NCI-H2196 treated with DMSO at 0.1 percent for 48 hours (cell line): ENCODE data around the gene NT5DC2.

Experiments
- DNase-seq: peaks from one replicate; lab custom pipeline; 2025; ENCODE audit not compliant: unreplicated experiment; lab: John Stamatoyannopoulos, UW

NT5DC2 gene

GRCh38 chr3:52490035-52490938 is 43.4 kb downstream of the NT5DC2 start:
- DNase-seq: no peak

DNA sequence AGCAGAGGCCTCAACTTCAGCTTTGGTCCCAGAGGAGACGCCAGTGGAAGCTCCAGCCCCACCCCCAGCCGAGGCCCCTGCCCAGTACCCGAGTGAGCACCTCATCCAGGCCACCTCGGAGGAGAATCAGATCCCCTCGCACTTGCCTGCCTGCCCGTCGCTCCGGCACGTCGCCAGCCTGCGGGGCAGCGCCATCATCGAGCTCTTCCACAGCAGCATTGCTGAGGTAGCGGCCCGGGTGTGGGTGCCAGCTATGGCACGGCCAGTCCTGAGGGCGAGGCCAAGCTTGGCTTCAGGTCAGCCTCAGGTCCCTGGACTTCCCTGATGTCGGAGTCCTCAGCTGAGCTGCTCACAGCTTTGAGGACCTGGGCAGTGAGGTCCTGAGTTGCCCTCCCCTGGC is 44.2 kb downstream of the NT5DC2 start:
- no peak for DNase-seq

- DNase-seq: no peak
Measured at GRCh38 chr3:52488746-52489145, 44.9 kb downstream of the NT5DC2 start.

DNA sequence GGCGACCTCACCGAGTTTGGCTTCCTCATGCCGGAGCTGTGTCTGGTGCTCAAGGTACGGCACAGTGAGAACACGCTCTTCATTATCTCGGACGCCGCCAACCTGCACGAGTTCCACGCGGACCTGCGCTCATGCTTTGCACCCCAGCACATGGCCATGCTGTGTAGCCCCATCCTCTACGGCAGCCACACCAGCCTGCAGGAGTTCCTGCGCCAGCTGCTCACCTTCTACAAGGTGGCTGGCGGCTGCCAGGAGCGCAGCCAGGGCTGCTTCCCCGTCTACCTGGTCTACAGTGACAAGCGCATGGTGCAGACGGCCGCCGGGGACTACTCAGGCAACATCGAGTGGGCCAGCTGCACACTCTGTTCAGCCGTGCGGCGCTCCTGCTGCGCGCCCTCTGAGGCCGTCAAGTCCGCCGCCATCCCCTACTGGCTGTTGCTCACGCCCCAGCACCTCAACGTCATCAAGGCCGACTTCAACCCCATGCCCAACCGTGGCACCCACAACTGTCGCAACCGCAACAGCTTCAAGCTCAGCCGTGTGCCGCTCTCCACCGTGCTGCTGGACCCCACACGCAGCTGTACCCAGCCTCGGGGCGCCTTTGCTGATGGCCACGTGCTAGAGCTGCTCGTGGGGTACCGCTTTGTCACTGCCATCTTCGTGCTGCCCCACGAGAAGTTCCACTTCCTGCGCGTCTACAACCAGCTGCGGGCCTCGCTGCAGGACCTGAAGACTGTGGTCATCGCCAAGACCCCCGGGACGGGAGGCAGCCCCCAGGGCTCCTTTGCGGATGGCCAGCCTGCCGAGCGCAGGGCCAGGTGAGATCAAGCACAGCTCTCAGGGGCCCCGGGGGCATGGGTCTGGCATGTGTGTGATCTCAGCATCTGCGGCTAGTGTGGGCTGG is 45.6 kb downstream of the NT5DC2 start:
- DNase-seq: no peak

DNA sequence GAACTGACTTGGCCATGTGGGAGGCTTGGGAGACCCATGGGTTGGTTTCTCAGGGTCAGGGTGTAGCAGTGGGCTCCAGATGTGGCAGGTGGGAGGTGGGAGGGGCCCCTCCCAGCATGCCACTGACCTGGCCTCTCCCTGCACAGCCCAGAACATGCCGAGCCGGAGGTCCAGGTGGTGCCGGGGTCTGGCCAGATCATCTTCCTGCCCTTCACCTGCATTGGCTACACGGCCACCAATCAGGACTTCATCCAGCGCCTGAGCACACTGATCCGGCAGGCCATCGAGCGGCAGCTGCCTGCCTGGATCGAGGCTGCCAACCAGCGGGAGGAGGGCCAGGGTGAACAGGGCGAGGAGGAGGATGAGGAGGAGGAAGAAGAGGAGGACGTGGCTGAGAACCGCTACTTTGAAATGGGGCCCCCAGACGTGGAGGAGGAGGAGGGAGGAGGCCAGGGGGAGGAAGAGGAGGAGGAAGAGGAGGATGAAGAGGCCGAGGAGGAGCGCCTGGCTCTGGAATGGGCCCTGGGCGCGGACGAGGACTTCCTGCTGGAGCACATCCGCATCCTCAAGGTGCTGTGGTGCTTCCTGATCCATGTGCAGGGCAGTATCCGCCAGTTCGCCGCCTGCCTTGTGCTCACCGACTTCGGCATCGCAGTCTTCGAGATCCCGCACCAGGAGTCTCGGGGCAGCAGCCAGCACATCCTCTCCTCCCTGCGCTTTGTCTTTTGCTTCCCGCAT is 46.4 kb downstream of the NT5DC2 start:
- no peak for DNase-seq

GRCh38 chr3:52484680-52485461 is 48.8 kb downstream of the NT5DC2 start:
- no peak for DNase-seq

DNA sequence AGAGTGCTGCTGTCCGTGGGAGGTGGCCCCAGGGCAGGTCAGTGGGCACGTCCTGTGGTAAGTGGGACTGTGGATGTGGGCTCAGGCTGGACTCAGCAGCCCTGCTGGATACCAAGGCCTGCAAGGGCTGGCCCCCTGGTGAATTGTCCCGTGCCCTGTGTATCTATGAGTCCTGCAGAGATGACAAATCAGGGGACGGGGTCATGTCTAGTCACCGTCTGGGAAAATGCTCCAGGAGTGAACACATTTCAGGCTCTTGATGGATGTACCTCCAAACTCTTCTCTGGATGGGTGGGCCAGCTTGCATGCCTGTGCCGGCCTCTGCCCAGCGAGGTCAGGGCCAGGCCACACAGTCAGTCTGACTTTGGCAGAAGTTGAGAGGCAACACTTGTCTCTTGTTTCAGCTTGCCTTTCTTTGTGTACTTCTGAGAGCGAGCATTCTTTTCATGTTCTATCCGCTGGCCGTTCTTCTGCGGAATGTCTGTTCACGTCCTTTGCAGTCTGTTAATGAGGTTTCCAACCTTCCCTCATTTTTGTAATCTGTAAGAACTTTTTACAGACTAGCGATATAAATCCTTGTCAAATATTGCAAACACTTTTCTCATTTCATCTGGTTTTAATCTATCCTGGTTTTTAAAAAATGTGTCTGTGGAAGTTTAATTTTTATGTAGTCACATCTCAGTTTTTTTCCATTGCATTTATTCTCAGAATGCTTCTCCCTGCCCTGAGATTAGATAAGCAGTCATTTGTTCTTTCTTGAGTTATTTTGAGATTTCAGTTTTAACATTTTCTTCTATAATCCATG is 49.9 kb downstream of the NT5DC2 start:
- DNase-seq: no peak

GRCh38 chr3:52483081-52483480 is 50.6 kb downstream of the NT5DC2 start:
- no peak for DNase-seq

- no peak for DNase-seq
Measured at GRCh38 chr3:52481819-52482521, 51.7 kb downstream of the NT5DC2 start.

- DNase-seq: no peak
Measured at GRCh38 chr3:52480768-52481715, 52.6 kb downstream of the NT5DC2 start.

DNA sequence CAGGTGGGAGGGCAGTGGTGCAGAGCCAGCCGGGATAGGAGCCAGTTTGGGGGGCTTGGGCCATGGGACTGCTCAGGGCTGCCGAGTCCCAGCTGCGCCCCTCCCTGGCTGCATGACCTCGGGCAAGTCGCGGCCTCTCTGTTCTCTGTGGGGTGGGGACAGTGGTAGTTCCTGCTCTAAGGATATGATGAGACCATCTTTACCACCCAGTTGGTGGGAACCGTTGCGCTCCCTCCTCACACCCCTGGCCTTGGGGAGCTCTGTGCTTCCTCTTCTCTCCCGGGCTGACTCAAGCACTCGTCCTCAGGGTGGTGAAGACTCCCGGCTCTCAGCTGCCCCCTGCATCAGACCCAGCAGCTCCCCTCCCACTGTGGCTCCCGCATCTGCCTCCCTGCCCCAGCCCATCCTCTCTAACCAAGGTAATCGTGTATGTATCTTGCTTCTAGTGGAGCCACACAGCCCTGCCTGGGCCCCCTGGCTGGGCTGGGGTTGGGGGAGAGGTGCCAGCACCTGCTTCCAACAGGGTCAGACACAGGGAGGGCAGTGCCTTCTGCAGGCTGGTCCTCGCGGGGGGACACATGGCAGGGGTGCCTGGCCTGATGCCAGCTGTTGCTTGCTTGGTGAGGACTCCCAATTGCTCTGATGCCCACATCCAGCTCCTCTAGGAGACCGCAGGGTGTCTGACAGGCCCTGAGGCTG is 53.6 kb downstream of the NT5DC2 start:
- no peak for DNase-seq

- no peak for DNase-seq
Measured at GRCh38 chr3:52479037-52479876, 54.4 kb downstream of the NT5DC2 start.

- DNase-seq: no peak
Measured at GRCh38 chr3:52477796-52478095, 55.9 kb downstream of the NT5DC2 start.

GRCh38 chr3:52477076-52477795 is 56.4 kb downstream of the NT5DC2 start:
- no peak for DNase-seq
